H1 (cell line): ENCODE measurements around the gene SUMF1. TPM values are rescaled to one million over a fixed set of nuclear protein-coding genes. Genes with fewer than 3 reads are reported as not detected.

Source experiments
- CTCF ChIA-PET: fragments of 300-600 bp; sonication (Branson Sonifier 250); formaldehyde crosslinking; loops from one replicate; lab custom pipeline; 2021; ENCODE audit not compliant: partially characterized antibody; lab: Charles Lee
- POLR2A ChIA-PET: fragments of 300-600 bp; sonication (Branson Sonifier 250); formaldehyde crosslinking; loops from one replicate; lab custom pipeline; 2021; ENCODE audit warnings: inconsistent platforms; ENCODE audit not compliant: partially characterized antibody; lab: Charles Lee
- DNase-seq, 2 experiments: peaks; one replicate each; pipeline versions ENCODE4 v3.0.0 to v3.0.0-alpha.2; 2010 to 2022; ENCODE audit warnings: low spot score in 2 of 2, low read depth in 1 of 2, mixed read lengths in 1 of 2
- FAIRE-seq: peaks from 2 replicates; lab custom pipeline; 2011; peaks lifted over from hg19 to GRCh38; lab: Jason Lieb, UNC
- H2AFZ ChIP-seq: 2 replicates; pipeline ENCODE4 v1.8.1; 2012; ENCODE audit warnings: low read length, inconsistent platforms
- H2AK5ac ChIP-seq: 2 replicates; pipeline ENCODE4 v1.6.1; 2013; ENCODE audit warnings: low read depth, low read length
- H2BK120ac ChIP-seq: replicated peaks from 2 replicates; pipeline ENCODE3; 2013; ENCODE audit warnings: low read depth, low read length, inconsistent platforms
- H2BK12ac ChIP-seq: 2 replicates; pipeline ENCODE4 v1.6.1; 2013; ENCODE audit warnings: low read depth, low read length
- H2BK15ac ChIP-seq: 2 replicates; pipeline ENCODE4 v1.6.1; 2013; ENCODE audit warnings: low read length
- H2BK20ac ChIP-seq: 2 replicates; pipeline ENCODE4 v1.6.1; 2013; ENCODE audit warnings: low read length
- H2BK5ac ChIP-seq: 2 replicates; pipeline ENCODE4 v1.6.1; 2013; ENCODE audit warnings: low read depth, low read length
- H3K14ac ChIP-seq: 2 replicates; pipeline ENCODE4 v1.6.1; 2013; ENCODE audit warnings: inconsistent platforms; ENCODE audit not compliant: insufficient read length
- H3K18ac ChIP-seq: 2 replicates; pipeline ENCODE4 v1.6.1; 2013; ENCODE audit warnings: low read length; ENCODE audit errors: extremely low read depth
- H3K23ac ChIP-seq: 2 replicates; pipeline ENCODE4 v1.6.1; 2013; ENCODE audit warnings: inconsistent platforms; ENCODE audit not compliant: insufficient read length
- H3K23me2 ChIP-seq: 2 replicates; pipeline ENCODE4 v1.6.1; 2013; ENCODE audit warnings: low read depth, low read length
- H3K27ac ChIP-seq: 2 replicates; pipeline ENCODE4 v1.6.1; 2011; ENCODE audit warnings: low read depth, low read length, inconsistent platforms
- H3K27me3 ChIP-seq, 4 experiments: replicated peaks in 1 of 4; 1 replicate in 1 of 4; 2 replicates in 3 of 4; pipeline versions ENCODE4 v1.6.1 to v1.8.1; 2011 to 2013; ENCODE audit warnings: low read length in 3 of 4, mild to moderate bottlenecking in 3 of 4, inconsistent platforms in 2 of 4, mixed read lengths in 2 of 4, moderate library complexity in 1 of 4; ENCODE audit not compliant: control insufficient read depth in 3 of 4, insufficient read depth in 3 of 4; ENCODE audit errors: extremely low read depth in 1 of 4
- H3K36me3 ChIP-seq, 4 experiments: 2 replicates each; pipeline versions ENCODE4 v1.6.1 to v1.8.1; 2011 to 2013; ENCODE audit warnings: mild to moderate bottlenecking in 4 of 4, low read length in 3 of 4, moderate library complexity in 2 of 4, control low read depth in 1 of 4, inconsistent platforms in 1 of 4; ENCODE audit not compliant: insufficient read depth in 4 of 4, control insufficient read depth in 2 of 4
- H3K4ac ChIP-seq: replicated peaks from 2 replicates; pipeline ENCODE3; 2013; ENCODE audit warnings: low read length, low read depth, mixed read lengths, inconsistent platforms; ENCODE audit not compliant: insufficient read length
- H3K4me1 ChIP-seq, 4 experiments: replicated peaks in 1 of 4; 1 replicate in 1 of 4; 2 replicates in 3 of 4; pipeline versions ENCODE4 v1.6.1 to v1.8.1; 2011 to 2013; ENCODE audit warnings: low read length in 3 of 4, inconsistent platforms in 2 of 4, mixed read lengths in 1 of 4; ENCODE audit not compliant: insufficient read depth in 4 of 4, control insufficient read depth in 3 of 4
- H3K4me2 ChIP-seq, 2 experiments: 2 replicates each; pipeline versions ENCODE4 v1.6.1 to v1.8.1; 2011 to 2013; ENCODE audit warnings: low read depth in 2 of 2, low read length in 2 of 2, control low read depth in 1 of 2, inconsistent platforms in 1 of 2, mild to moderate bottlenecking in 1 of 2; ENCODE audit not compliant: insufficient read depth in 1 of 2
- H3K4me3 ChIP-seq, 4 experiments: fragments of 200-600, 300-600 bp in 1 of 4; sonication (generic), shearing (Covaris generic), sonication (Bioruptor Twin) in 1 of 4; 2 replicates each; pipeline versions ENCODE4 v1.5.1 to v1.8.1; 2011 to 2016; ENCODE audit warnings: low read length in 4 of 4, low read depth in 3 of 4, control low read depth in 2 of 4, inconsistent platforms in 2 of 4, mild to moderate bottlenecking in 2 of 4, mixed read lengths in 1 of 4, moderate library complexity in 1 of 4; ENCODE audit not compliant: insufficient read depth in 2 of 4; ENCODE audit errors: extremely low read depth in 1 of 4
- H3K56ac ChIP-seq: replicated peaks from 2 replicates; pipeline ENCODE3; 2013; ENCODE audit warnings: low read depth, mild to moderate bottlenecking, mixed read lengths, low read length, inconsistent platforms; ENCODE audit not compliant: insufficient read length
- H3K79me1 ChIP-seq: 2 replicates; pipeline ENCODE4 v1.6.1; 2013; ENCODE audit warnings: low read depth, low read length, control low read depth
- H3K79me2 ChIP-seq, 2 experiments: 2 replicates each; pipeline versions ENCODE4 v1.6.1 to v1.8.1; 2012 to 2013; ENCODE audit warnings: low read length in 2 of 2, mild to moderate bottlenecking in 2 of 2, inconsistent platforms in 1 of 2; ENCODE audit not compliant: insufficient read depth in 2 of 2, control insufficient read depth in 1 of 2
- H3K9ac ChIP-seq, 4 experiments: replicated peaks in 1 of 4; 1 replicate in 1 of 4; 2 replicates in 3 of 4; pipeline versions ENCODE4 v1.6.1 to v1.8.1; 2011 to 2013; ENCODE audit warnings: low read depth in 3 of 4, low read length in 3 of 4, control low read depth in 2 of 4, mild to moderate bottlenecking in 2 of 4, moderate library complexity in 2 of 4, inconsistent platforms in 1 of 4; ENCODE audit errors: extremely low read depth in 1 of 4
- H3K9me3 ChIP-seq, 2 experiments: 2 replicates each; pipeline versions ENCODE4 v1.6.1 to v1.8.1; 2012 to 2013; ENCODE audit warnings: mild to moderate bottlenecking in 2 of 2, moderate library complexity in 2 of 2, control low read depth in 1 of 2, inconsistent platforms in 1 of 2, low read depth in 1 of 2, low read length in 1 of 2, mixed read lengths in 1 of 2; ENCODE audit not compliant: insufficient read depth in 2 of 2
- H4K20me1 ChIP-seq, 2 experiments: replicated peaks in 1 of 2; 2 replicates each; pipeline versions ENCODE3 to v1.8.1; 2011 to 2013; ENCODE audit warnings: inconsistent platforms in 2 of 2, low read length in 2 of 2, mild to moderate bottlenecking in 1 of 2; ENCODE audit not compliant: insufficient read depth in 2 of 2, control insufficient read depth in 1 of 2
- H4K5ac ChIP-seq: 2 replicates; pipeline ENCODE4 v1.6.1; 2013; ENCODE audit warnings: low read length, low read depth, mixed read lengths, inconsistent platforms; ENCODE audit not compliant: insufficient read length
- H4K8ac ChIP-seq: 2 replicates; pipeline ENCODE4 v1.8.0; 2013; ENCODE audit warnings: mild to moderate bottlenecking, moderate library complexity, low read length, inconsistent platforms; ENCODE audit not compliant: insufficient read depth; ENCODE audit errors: extremely low read depth
- H4K91ac ChIP-seq: replicated peaks from 2 replicates; pipeline ENCODE3; 2013; ENCODE audit warnings: low read length, mixed read lengths, inconsistent platforms; ENCODE audit not compliant: insufficient read length
- CTBP2 ChIP-seq: IDR thresholded peaks from 2 replicates; pipeline ENCODE4 v1.7.0; 2011; ENCODE audit warnings: borderline replicate concordance, mild to moderate bottlenecking, moderate library complexity, mixed read lengths, low read length; ENCODE audit not compliant: insufficient read depth, insufficient read length
- EP300 ChIP-seq, 2 experiments: IDR thresholded peaks; 1 replicate in 1 of 2; 2 replicates in 1 of 2; pipeline ENCODE4 v1.6.1; 2011 to 2012; ENCODE audit warnings: low read depth in 2 of 2, low read length in 2 of 2, mild to moderate bottlenecking in 2 of 2, borderline replicate concordance in 1 of 2, inconsistent platforms in 1 of 2, moderate library complexity in 1 of 2
- KDM5A ChIP-seq: fragments of 200-600 bp; IDR thresholded peaks from 2 replicates; pipeline ENCODE4 v1.7.1; 2012; ENCODE audit warnings: mild to moderate bottlenecking, low read length, inconsistent platforms, mixed read lengths
- MAX ChIP-seq: IDR thresholded peaks from 2 replicates; pipeline ENCODE4 v1.6.1; 2012; ENCODE audit warnings: inconsistent platforms
- NANOG ChIP-seq: IDR thresholded peaks from 2 replicates; pipeline ENCODE4 v1.6.1; 2011; ENCODE audit warnings: low read length, low read depth, mild to moderate bottlenecking, inconsistent platforms; ENCODE audit not compliant: insufficient read depth, poor library complexity, severe bottlenecking
- POLR2A ChIP-seq, 2 experiments: IDR thresholded peaks; 1 replicate in 1 of 2; 2 replicates in 1 of 2; pipeline ENCODE4 v1.6.1; 2011; ENCODE audit warnings: low read depth in 2 of 2, low read length in 2 of 2, mild to moderate bottlenecking in 2 of 2; ENCODE audit errors: control extremely low read depth in 1 of 2
- POLR2AphosphoS5 ChIP-seq: IDR thresholded peaks from 2 replicates; pipeline ENCODE4 v1.6.1; 2011; ENCODE audit warnings: low read depth, low read length
- POU5F1 ChIP-seq: IDR thresholded peaks from 2 replicates; pipeline ENCODE4 v1.6.1; 2011; ENCODE audit warnings: low read depth, mild to moderate bottlenecking, low read length, moderate library complexity
- RAD21 ChIP-seq, 2 experiments: IDR thresholded peaks in 1 of 2; conservative IDR thresholded peaks in 1 of 2; 2 replicates each; pipeline ENCODE4 v1.6.1; 2011; ENCODE audit warnings: low read depth in 2 of 2, low read length in 2 of 2, improper control_type of control experiment in 1 of 2, inconsistent platforms in 1 of 2, mild to moderate bottlenecking in 1 of 2, moderate library complexity in 1 of 2
- RNF2 ChIP-seq: fragments of 200-900, 300-1000 bp; sonication (generic); IDR thresholded peaks from 2 replicates; pipeline ENCODE4 v1.7.1; 2016; ENCODE audit warnings: borderline replicate concordance, low read depth, mild to moderate bottlenecking, antibody characterized with exemption, low read length; ENCODE audit not compliant: poor library complexity, severe bottlenecking; ENCODE audit errors: missing control alignments
- SIX5 ChIP-seq: IDR thresholded peaks from 2 replicates; pipeline ENCODE4 v1.6.1; 2011; ENCODE audit warnings: mild to moderate bottlenecking, low read depth, low read length
- TAF7 ChIP-seq: optimal IDR thresholded peaks from 2 replicates; pipeline ENCODE3; 2011; ENCODE audit warnings: low read depth, mild to moderate bottlenecking, inconsistent platforms, low read length, moderate library complexity, borderline replicate concordance
- YY1 ChIP-seq: IDR thresholded peaks from 2 replicates; pipeline ENCODE4 v1.6.1; 2011; ENCODE audit warnings: low read depth, mild to moderate bottlenecking, low read length
- polyA plus RNA-seq, 7 experiments: library from polyadenylated mRNA; depleted of rRNA in 3 of 7; stranded (reverse) in 5 of 7; unstranded in 2 of 7; fragments of >200 nt in 5 of 7; fragments of 200-250 nt in 2 of 7; gene quantifications; 1 replicate in 5 of 7; 2 replicates in 1 of 7; 4 replicates in 1 of 7; pipeline versions ENCODE4 v1.2.1 to v1.2.3, GENCODE V29; 2011 to 2013; ENCODE audit warnings: missing spikeins in 2 of 7, mixed read lengths in 2 of 7
- total RNA-seq: library from RNA; stranded (reverse); fragmentation: NEBNext Ultra II Directional; extraction: Animal tissue kit (Norgen Biotek cat#: 25700); gene quantifications from 2 replicates; pipeline ENCODE4 v1.2.1, GENCODE V29; 2021

The SUMF1 gene
- total and polyA plus RNA-seq, 2 of the 8 experiments (the other 6 are each of a cell fraction or from before 2014, with no cell fraction given), result 12.5 to 15.0 TPM

DNA sequence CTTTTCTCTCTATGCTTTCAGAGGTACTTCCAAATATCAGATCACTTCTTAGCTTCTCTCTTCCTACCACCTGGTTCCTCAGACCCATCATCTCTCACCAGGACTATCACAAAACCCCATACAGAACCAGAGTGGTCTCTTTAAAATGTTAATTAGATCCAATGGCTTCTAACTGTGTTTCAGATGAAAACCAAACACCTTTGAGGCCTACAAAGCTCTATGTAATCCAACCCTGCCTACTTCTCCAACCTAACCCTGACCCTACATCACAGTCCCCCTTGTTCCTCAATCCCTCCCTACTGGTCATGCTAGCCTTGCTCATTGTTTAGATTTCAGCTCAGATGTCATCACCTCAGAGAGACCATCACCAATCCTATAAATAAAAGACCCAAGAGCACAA, 34.8 kb downstream of the SUMF1 start:
- no peak overlapping the region for H2BK12ac ChIP-seq
- H3K23ac ChIP-seq, result no peak overlapping the region
- H3K4me1 ChIP-seq, result peaks cover 0 to 8% (median 4%) of the 10 kb centered on the region in 4 experiments; a peak in 6 of 7 replicates
- H3K79me1 ChIP-seq, result no peaks in the 10 kb centered on the region
- no peak overlapping the region for H3K4ac ChIP-seq
- no peak for DNase-seq
- H2BK120ac ChIP-seq, result no peak overlapping the region
- no peak overlapping the region for H4K8ac ChIP-seq
- H3K56ac ChIP-seq, result no peak overlapping the region
- no peak for FAIRE-seq
- H3K23me2 ChIP-seq, result no peaks in the 10 kb centered on the region
- H3K79me2 ChIP-seq, result no peaks in the 10 kb centered on the region
- H4K91ac ChIP-seq, result no peak overlapping the region
- no peak overlapping the region for H4K5ac ChIP-seq
- ChIA-PET POLR2A (interaction anchor here (1.1 kb wide), 1 partner anchor 59 kb away, joined by 3 read pairs; no protein-coding TSS in a partner anchor), CTCF (interaction anchor here (0.6 to 1.7 kb wide), 4 partner anchors 8 to 601 kb away, joined by 3 to 4 read pairs (median 4); no protein-coding TSS in a partner anchor)
- H3K9ac ChIP-seq, result no peak overlapping the region
- no peaks in the 10 kb centered on the region; a peak in 2 of 7 replicates for H3K27me3 ChIP-seq
- peaks cover 0 to 5% (median 0%) of the 10 kb centered on the region in 4 experiments; a peak in 1 of 8 replicates for H3K36me3 ChIP-seq
- H3K14ac ChIP-seq, result no peak overlapping the region
- H2BK20ac ChIP-seq, result no peak overlapping the region
- H2BK15ac ChIP-seq, result no peak overlapping the region
- no peak overlapping the region for H3K27ac ChIP-seq
- no peak overlapping the region for H3K18ac ChIP-seq
- no peak overlapping the region for H2AFZ ChIP-seq
- H2AK5ac ChIP-seq, result no peak overlapping the region
- no peaks in the 10 kb centered on the region for H3K9me3 ChIP-seq
- H3K4me3 ChIP-seq, result peak overlapping the region in 1 of 4 experiments; percentile 28; a peak in 2 of 8 replicates
- no peak overlapping the region for H2BK5ac ChIP-seq
- H3K4me2 ChIP-seq, result 0 out of 4 replicates have a peak overlapping the region, but pooled peaks of 1 of the 2 experiments have one; percentile 39
- H4K20me1 ChIP-seq, result no peaks in the 10 kb centered on the region
- no peak for TF ChIP-seq POLR2AphosphoS5
- no peak for TF ChIP-seq MAX
- TF ChIP-seq NANOG, result peak; percentile 99
- no peak for TF ChIP-seq SIX5
- TF ChIP-seq POLR2A (IDR thresholded peaks at IDR 0.05; ENCODE audit: control extremely low read depth in 1 of 2, low read depth in 2 of 2, low read length in 2 of 2), result no peak
- TF ChIP-seq YY1, result no peak
- peak; percentile 91 for TF ChIP-seq POU5F1
- TF ChIP-seq EP300 (IDR thresholded peaks at IDR 0.05; ENCODE audit: borderline replicate concordance in 1 of 2, low read depth in 2 of 2, low read length in 2 of 2), result peak in 1 of 2 experiments; percentile 86; a peak in 1 of 3 replicates
- no peak for TF ChIP-seq CTBP2
- TF ChIP-seq RAD21 (IDR thresholded peaks at IDR 0.05 in 1 of 2, conservative IDR thresholded peaks at IDR 0.05 in 1 of 2; ENCODE audit: low read depth in 2 of 2, low read length in 2 of 2), result no peak
- no peak for TF ChIP-seq RNF2
- no peak for TF ChIP-seq KDM5A
- TF ChIP-seq TAF7, result no peak
